H1 (cell line): ENCODE results near the gene CFAP97D2. TPM values are rescaled to one million over a fixed set of nuclear protein-coding genes. Genes with fewer than 3 reads are reported as not detected.

Experiments
- CTCF ChIA-PET: fragments of 300-600 bp; sonication (Branson Sonifier 250); formaldehyde crosslinking; loops from one replicate; lab custom pipeline; 2021; ENCODE audit not compliant: partially characterized antibody; lab: Charles Lee
- POLR2A ChIA-PET: fragments of 300-600 bp; sonication (Branson Sonifier 250); formaldehyde crosslinking; loops from one replicate; lab custom pipeline; 2021; ENCODE audit warnings: inconsistent platforms; ENCODE audit not compliant: partially characterized antibody; lab: Charles Lee
- DNase-seq, 2 experiments: peaks; one replicate each; pipeline versions ENCODE4 v3.0.0 to v3.0.0-alpha.2; 2010 to 2022; ENCODE audit warnings: low spot score in 2 of 2, low read depth in 1 of 2, mixed read lengths in 1 of 2
- FAIRE-seq: peaks from 2 replicates; lab custom pipeline; 2011; peaks lifted over from hg19 to GRCh38; lab: Jason Lieb, UNC
- H2AFZ ChIP-seq: 2 replicates; pipeline ENCODE4 v1.8.1; 2012; ENCODE audit warnings: low read length, inconsistent platforms
- H2AK5ac ChIP-seq: 2 replicates; pipeline ENCODE4 v1.6.1; 2013; ENCODE audit warnings: low read depth, low read length
- H2BK120ac ChIP-seq: replicated peaks from 2 replicates; pipeline ENCODE3; 2013; ENCODE audit warnings: low read depth, low read length, inconsistent platforms
- H2BK12ac ChIP-seq: 2 replicates; pipeline ENCODE4 v1.6.1; 2013; ENCODE audit warnings: low read depth, low read length
- H2BK15ac ChIP-seq: 2 replicates; pipeline ENCODE4 v1.6.1; 2013; ENCODE audit warnings: low read length
- H2BK20ac ChIP-seq: 2 replicates; pipeline ENCODE4 v1.6.1; 2013; ENCODE audit warnings: low read length
- H2BK5ac ChIP-seq: 2 replicates; pipeline ENCODE4 v1.6.1; 2013; ENCODE audit warnings: low read depth, low read length
- H3K14ac ChIP-seq: 2 replicates; pipeline ENCODE4 v1.6.1; 2013; ENCODE audit warnings: inconsistent platforms; ENCODE audit not compliant: insufficient read length
- H3K18ac ChIP-seq: 2 replicates; pipeline ENCODE4 v1.6.1; 2013; ENCODE audit warnings: low read length; ENCODE audit errors: extremely low read depth
- H3K23ac ChIP-seq: 2 replicates; pipeline ENCODE4 v1.6.1; 2013; ENCODE audit warnings: inconsistent platforms; ENCODE audit not compliant: insufficient read length
- H3K23me2 ChIP-seq: 2 replicates; pipeline ENCODE4 v1.6.1; 2013; ENCODE audit warnings: low read depth, low read length
- H3K27ac ChIP-seq: 2 replicates; pipeline ENCODE4 v1.6.1; 2011; ENCODE audit warnings: low read depth, low read length, inconsistent platforms
- H3K27me3 ChIP-seq, 4 experiments: replicated peaks in 1 of 4; 1 replicate in 1 of 4; 2 replicates in 3 of 4; pipeline versions ENCODE4 v1.6.1 to v1.8.1; 2011 to 2013; ENCODE audit warnings: low read length in 3 of 4, mild to moderate bottlenecking in 3 of 4, inconsistent platforms in 2 of 4, mixed read lengths in 2 of 4, moderate library complexity in 1 of 4; ENCODE audit not compliant: control insufficient read depth in 3 of 4, insufficient read depth in 3 of 4; ENCODE audit errors: extremely low read depth in 1 of 4
- H3K36me3 ChIP-seq, 4 experiments: 2 replicates each; pipeline versions ENCODE4 v1.6.1 to v1.8.1; 2011 to 2013; ENCODE audit warnings: mild to moderate bottlenecking in 4 of 4, low read length in 3 of 4, moderate library complexity in 2 of 4, control low read depth in 1 of 4, inconsistent platforms in 1 of 4; ENCODE audit not compliant: insufficient read depth in 4 of 4, control insufficient read depth in 2 of 4
- H3K4ac ChIP-seq: replicated peaks from 2 replicates; pipeline ENCODE3; 2013; ENCODE audit warnings: low read length, low read depth, mixed read lengths, inconsistent platforms; ENCODE audit not compliant: insufficient read length
- H3K4me1 ChIP-seq, 4 experiments: replicated peaks in 1 of 4; 1 replicate in 1 of 4; 2 replicates in 3 of 4; pipeline versions ENCODE4 v1.6.1 to v1.8.1; 2011 to 2013; ENCODE audit warnings: low read length in 3 of 4, inconsistent platforms in 2 of 4, mixed read lengths in 1 of 4; ENCODE audit not compliant: insufficient read depth in 4 of 4, control insufficient read depth in 3 of 4
- H3K4me2 ChIP-seq, 2 experiments: 2 replicates each; pipeline versions ENCODE4 v1.6.1 to v1.8.1; 2011 to 2013; ENCODE audit warnings: low read depth in 2 of 2, low read length in 2 of 2, control low read depth in 1 of 2, inconsistent platforms in 1 of 2, mild to moderate bottlenecking in 1 of 2; ENCODE audit not compliant: insufficient read depth in 1 of 2
- H3K4me3 ChIP-seq, 4 experiments: fragments of 200-600, 300-600 bp in 1 of 4; sonication (generic), shearing (Covaris generic), sonication (Bioruptor Twin) in 1 of 4; 2 replicates each; pipeline versions ENCODE4 v1.5.1 to v1.8.1; 2011 to 2016; ENCODE audit warnings: low read length in 4 of 4, low read depth in 3 of 4, control low read depth in 2 of 4, inconsistent platforms in 2 of 4, mild to moderate bottlenecking in 2 of 4, mixed read lengths in 1 of 4, moderate library complexity in 1 of 4; ENCODE audit not compliant: insufficient read depth in 2 of 4; ENCODE audit errors: extremely low read depth in 1 of 4
- H3K56ac ChIP-seq: replicated peaks from 2 replicates; pipeline ENCODE3; 2013; ENCODE audit warnings: low read depth, mild to moderate bottlenecking, mixed read lengths, low read length, inconsistent platforms; ENCODE audit not compliant: insufficient read length
- H3K79me1 ChIP-seq: 2 replicates; pipeline ENCODE4 v1.6.1; 2013; ENCODE audit warnings: low read depth, low read length, control low read depth
- H3K79me2 ChIP-seq, 2 experiments: 2 replicates each; pipeline versions ENCODE4 v1.6.1 to v1.8.1; 2012 to 2013; ENCODE audit warnings: low read length in 2 of 2, mild to moderate bottlenecking in 2 of 2, inconsistent platforms in 1 of 2; ENCODE audit not compliant: insufficient read depth in 2 of 2, control insufficient read depth in 1 of 2
- H3K9ac ChIP-seq, 4 experiments: replicated peaks in 1 of 4; 1 replicate in 1 of 4; 2 replicates in 3 of 4; pipeline versions ENCODE4 v1.6.1 to v1.8.1; 2011 to 2013; ENCODE audit warnings: low read depth in 3 of 4, low read length in 3 of 4, control low read depth in 2 of 4, mild to moderate bottlenecking in 2 of 4, moderate library complexity in 2 of 4, inconsistent platforms in 1 of 4; ENCODE audit errors: extremely low read depth in 1 of 4
- H3K9me3 ChIP-seq, 2 experiments: 2 replicates each; pipeline versions ENCODE4 v1.6.1 to v1.8.1; 2012 to 2013; ENCODE audit warnings: mild to moderate bottlenecking in 2 of 2, moderate library complexity in 2 of 2, control low read depth in 1 of 2, inconsistent platforms in 1 of 2, low read depth in 1 of 2, low read length in 1 of 2, mixed read lengths in 1 of 2; ENCODE audit not compliant: insufficient read depth in 2 of 2
- H4K20me1 ChIP-seq, 2 experiments: replicated peaks in 1 of 2; 2 replicates each; pipeline versions ENCODE3 to v1.8.1; 2011 to 2013; ENCODE audit warnings: inconsistent platforms in 2 of 2, low read length in 2 of 2, mild to moderate bottlenecking in 1 of 2; ENCODE audit not compliant: insufficient read depth in 2 of 2, control insufficient read depth in 1 of 2
- H4K5ac ChIP-seq: 2 replicates; pipeline ENCODE4 v1.6.1; 2013; ENCODE audit warnings: low read length, low read depth, mixed read lengths, inconsistent platforms; ENCODE audit not compliant: insufficient read length
- H4K8ac ChIP-seq: 2 replicates; pipeline ENCODE4 v1.8.0; 2013; ENCODE audit warnings: mild to moderate bottlenecking, moderate library complexity, low read length, inconsistent platforms; ENCODE audit not compliant: insufficient read depth; ENCODE audit errors: extremely low read depth
- H4K91ac ChIP-seq: replicated peaks from 2 replicates; pipeline ENCODE3; 2013; ENCODE audit warnings: low read length, mixed read lengths, inconsistent platforms; ENCODE audit not compliant: insufficient read length
- BCL11A ChIP-seq, 2 experiments: IDR thresholded peaks; one replicate each; pipeline ENCODE4 v1.6.1; 2011; ENCODE audit warnings: low read depth in 2 of 2, low read length in 2 of 2, mild to moderate bottlenecking in 2 of 2
- CBX5 ChIP-seq: fragments of 300-800, 300-1000 bp; sonication (generic); IDR thresholded peaks from 2 replicates; pipeline ENCODE4 v1.7.1; 2016; ENCODE audit warnings: antibody characterized with exemption, low read length, low read depth
- CHD2 ChIP-seq: IDR thresholded peaks from 2 replicates; pipeline ENCODE4 v1.6.1; 2012; ENCODE audit warnings: low read length, improper control_type of control experiment
- CTBP2 ChIP-seq: IDR thresholded peaks from 2 replicates; pipeline ENCODE4 v1.7.0; 2011; ENCODE audit warnings: borderline replicate concordance, mild to moderate bottlenecking, moderate library complexity, mixed read lengths, low read length; ENCODE audit not compliant: insufficient read depth, insufficient read length
- KDM1A ChIP-seq: fragments of 200-600, 300-600 bp; sonication (generic); IDR thresholded peaks from 2 replicates; pipeline ENCODE4 v1.7.1; 2016; ENCODE audit warnings: mild to moderate bottlenecking, low read length, borderline replicate concordance
- POLR2A ChIP-seq, 2 experiments: IDR thresholded peaks; 1 replicate in 1 of 2; 2 replicates in 1 of 2; pipeline ENCODE4 v1.6.1; 2011; ENCODE audit warnings: low read depth in 2 of 2, low read length in 2 of 2, mild to moderate bottlenecking in 2 of 2; ENCODE audit errors: control extremely low read depth in 1 of 2
- SP4 ChIP-seq: IDR thresholded peaks from 2 replicates; pipeline ENCODE4 v1.6.1; 2012; ENCODE audit warnings: low read length, inconsistent platforms
- WGBS, 2 experiments: shearing (Covaris generic) in 1 of 2; methylation state at CpG; one replicate each; pipeline versions ENCODE4 v1.1.6 to v1.1.7; 2013 to 2015; ENCODE audit warnings: low lambda C conversion rate in 2 of 2, mixed read lengths in 2 of 2, inconsistent platforms in 1 of 2, low coverage in 1 of 2, missing lambda C conversion rate in 1 of 2; ENCODE audit not compliant: insufficient replicate concordance in 2 of 2, insufficient coverage in 1 of 2, insufficient read length in 1 of 2; ENCODE audit errors: extremely low coverage in 1 of 2, missing lambda C conversion rate in 1 of 2; 5-methylcytosine and 5-hydroxymethylcytosine counted together
- polyA plus RNA-seq, 7 experiments: library from polyadenylated mRNA; depleted of rRNA in 3 of 7; stranded (reverse) in 5 of 7; unstranded in 2 of 7; fragments of >200 nt in 5 of 7; fragments of 200-250 nt in 2 of 7; gene quantifications; 1 replicate in 5 of 7; 2 replicates in 1 of 7; 4 replicates in 1 of 7; pipeline versions ENCODE4 v1.2.1 to v1.2.3, GENCODE V29; 2011 to 2013; ENCODE audit warnings: missing spikeins in 2 of 7, mixed read lengths in 2 of 7
- total RNA-seq: library from RNA; stranded (reverse); fragmentation: NEBNext Ultra II Directional; extraction: Animal tissue kit (Norgen Biotek cat#: 25700); gene quantifications from 2 replicates; pipeline ENCODE4 v1.2.1, GENCODE V29; 2021
- TF ChIP-seq, protein P1 (sequence below): IDR thresholded peaks from 2 replicates; pipeline ENCODE4 v1.6.1; 2012; ENCODE audit warnings: inconsistent platforms

The CFAP97D2 gene
- total and polyA plus RNA-seq, 2 of the 8 experiments (the other 6 are each of a cell fraction or from before 2014, with no cell fraction given): not detected

DNA sequence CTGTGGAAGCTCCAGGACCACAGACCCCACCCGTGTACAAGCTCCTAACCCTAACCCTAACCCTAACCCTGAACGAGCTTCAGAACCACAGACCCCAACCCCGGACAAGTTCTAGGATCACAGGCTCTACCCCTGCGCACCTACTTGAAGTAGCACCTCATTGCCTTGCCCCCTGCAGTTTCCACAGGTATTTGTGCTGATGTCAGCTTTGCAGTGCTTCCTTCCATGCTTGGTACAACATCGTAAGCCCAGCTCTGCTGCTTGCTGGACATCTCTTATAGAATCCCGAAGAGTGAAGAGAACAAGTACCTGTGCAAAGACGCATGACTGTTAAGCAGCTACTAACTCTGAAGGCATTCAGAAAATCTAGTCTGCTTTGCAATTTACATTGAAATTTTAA lies 34.9 kb downstream of the CFAP97D2 start:
- Histone ChIP-seq H3K14ac (no peak overlapping the region), H3K4ac (no peak overlapping the region), H3K79me2 (no peaks in the 10 kb centered on the region), H3K27me3 (no peaks in the 10 kb centered on the region), H4K8ac (no peak overlapping the region), H4K5ac (no peak overlapping the region), H3K9ac (no peak overlapping the region), H3K9me3 (no peaks in the 10 kb centered on the region; a peak in 1 of 4 replicates), H4K20me1 (no peaks in the 10 kb centered on the region), H3K4me1 (no peaks in the 10 kb centered on the region), H2BK5ac (no peak overlapping the region), H2AK5ac (no peak overlapping the region), H3K27ac (no peak overlapping the region), H3K4me2 (no peak overlapping the region), H4K91ac (no peak overlapping the region), H2BK15ac (no peak overlapping the region), H3K18ac (no peak overlapping the region), H3K36me3 (no peaks in the 10 kb centered on the region), H2BK20ac (no peak overlapping the region), H2AFZ (no peak overlapping the region), H2BK12ac (no peak overlapping the region), H3K79me1 (no peaks in the 10 kb centered on the region), H3K56ac (no peak overlapping the region), H3K23ac (no peak overlapping the region), H3K4me3 (no peak overlapping the region), H3K23me2 (peaks cover 2% of the 10 kb centered on the region), H2BK120ac (no peak overlapping the region)
- DNase-seq (no peak), FAIRE-seq (no peak)
- POLR2A ChIA-PET: interaction anchor here (0.8 to 1.0 kb wide), 2 partner anchors 9 to 12 kb away, joined by 3 read pairs; no protein-coding TSS in a partner anchor
- CTCF ChIA-PET: interaction anchor here (0.6 to 1.4 kb wide), 7 partner anchors 12 to 294 kb away, joined by 3 to 7 read pairs (median 3); no protein-coding TSS in a partner anchor
- WGBS, 2 experiments: 93% methylated on average over 7 of the region's 7 CpGs; no CpG with 5 or more reads in 1 of the 2 experiments
- TF ChIP-seq BCL11A (IDR thresholded peaks at IDR 0.05; ENCODE audit: low read depth in 2 of 2, low read length in 2 of 2) (no peak), KDM1A (no peak), CTBP2 (no peak), SP4 (no peak), CBX5 (no peak), POLR2A (IDR thresholded peaks at IDR 0.05; ENCODE audit: control extremely low read depth in 1 of 2, low read depth in 2 of 2, low read length in 2 of 2) (no peak), CHD2 (no peak)
- TF ChIP-seq, protein P1, sequence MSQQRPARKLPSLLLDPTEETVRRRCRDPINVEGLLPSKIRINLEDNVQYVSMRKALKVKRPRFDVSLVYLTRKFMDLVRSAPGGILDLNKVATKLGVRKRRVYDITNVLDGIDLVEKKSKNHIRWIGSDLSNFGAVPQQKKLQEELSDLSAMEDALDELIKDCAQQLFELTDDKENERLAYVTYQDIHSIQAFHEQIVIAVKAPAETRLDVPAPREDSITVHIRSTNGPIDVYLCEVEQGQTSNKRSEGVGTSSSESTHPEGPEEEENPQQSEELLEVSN: no peak
